Endothelial cell of umbilical vein (primary cell): Measurements from ENCODE around the gene GTF2IRD1. TPM values are rescaled to one million over a fixed set of nuclear protein-coding genes. Genes with fewer than 3 reads are reported as not detected.

ENCODE experiments used
- BruUV-seq: library from RNA; stranded (reverse); fragments of 400-500 nt; replicated peaks from 2 replicates; lab custom pipeline; 2021; lab: Mats Ljungman, UMichigan
- CTCF ChIA-PET: fragments of 300-600, 350-600 bp; sonication (Branson Sonifier 250); formaldehyde crosslinking; loops from one replicate; lab custom pipeline; 2021; ENCODE audit warnings: antibody characterized with exemption, inconsistent platforms; lab: Charles Lee
- POLR2A ChIA-PET: fragments of 300-600, 350-600 bp; sonication (Branson Sonifier 250); formaldehyde crosslinking; loops from one replicate; lab custom pipeline; 2021; ENCODE audit warnings: antibody characterized with exemption, inconsistent platforms; lab: Charles Lee
- DNase-seq: peaks from one replicate; pipeline ENCODE4 v3.0.0-alpha.2; 2011; ENCODE audit warnings: low read depth, low spot score
- FAIRE-seq: peaks from 2 replicates; lab custom pipeline; 2011; peaks lifted over from hg19 to GRCh38; lab: Jason Lieb, UNC
- H2AFZ ChIP-seq: 2 replicates; pipeline ENCODE4 v1.6.0; 2012; ENCODE audit warnings: low read depth, low read length, control low read depth, inconsistent platforms
- H3K27ac ChIP-seq: 2 replicates; pipeline ENCODE4 v1.5.1; 2011; ENCODE audit warnings: low read depth, mild to moderate bottlenecking, control low read depth, low read length, moderate library complexity; ENCODE audit not compliant: insufficient read depth
- H3K27me3 ChIP-seq, 2 experiments: 2 replicates each; pipeline versions ENCODE4 v1.6.0 to v1.6.1; 2011; ENCODE audit warnings: low read length in 2 of 2, mixed read lengths in 1 of 2; ENCODE audit not compliant: control insufficient read depth in 2 of 2, insufficient read depth in 2 of 2
- H3K36me3 ChIP-seq, 2 experiments: 2 replicates in 1 of 2; 3 replicates in 1 of 2; pipeline ENCODE4 v1.5.1; 2011; ENCODE audit warnings: low read length in 2 of 2, mild to moderate bottlenecking in 1 of 2, moderate library complexity in 1 of 2; ENCODE audit not compliant: control insufficient read depth in 2 of 2, insufficient read depth in 2 of 2; ENCODE audit errors: extremely low read depth in 1 of 2
- H3K4me1 ChIP-seq: 3 replicates; pipeline ENCODE4 v1.5.1; 2011; ENCODE audit warnings: mild to moderate bottlenecking, low read length; ENCODE audit not compliant: control insufficient read depth, insufficient read depth; ENCODE audit errors: extremely low read depth
- H3K4me2 ChIP-seq: 2 replicates; pipeline ENCODE4 v1.6.1; 2011; ENCODE audit warnings: low read length, control low read depth, mixed read lengths; ENCODE audit not compliant: insufficient read depth
- H3K4me3 ChIP-seq, 3 experiments: fragments of 200-600 bp in 1 of 3; sonication (generic), shearing (Covaris generic) in 1 of 3; replicated peaks in 1 of 3; 2 replicates each; pipeline ENCODE4 v1.5.1; 2011 to 2016; ENCODE audit warnings: control low read depth in 3 of 3, low read length in 3 of 3, mild to moderate bottlenecking in 2 of 3, inconsistent platforms in 1 of 3, low read depth in 1 of 3, moderate library complexity in 1 of 3; ENCODE audit not compliant: insufficient read depth in 1 of 3
- H3K79me2 ChIP-seq: 2 replicates; pipeline ENCODE4 v1.6.0; 2012; ENCODE audit warnings: low read length, inconsistent platforms; ENCODE audit not compliant: control insufficient read depth, insufficient read depth
- H3K9ac ChIP-seq: replicated peaks from 2 replicates; pipeline ENCODE3; 2011; ENCODE audit warnings: low read length, control low read depth; ENCODE audit not compliant: insufficient read depth; ENCODE audit errors: extremely low read depth
- H3K9me1 ChIP-seq: replicated peaks from 3 replicates; pipeline ENCODE4 v1.6.0; 2011; ENCODE audit warnings: mild to moderate bottlenecking, low read length; ENCODE audit not compliant: control insufficient read depth, insufficient read depth; ENCODE audit errors: extremely low read depth
- H3K9me3 ChIP-seq: replicated peaks from 2 replicates; pipeline ENCODE4 v1.5.1; 2012; ENCODE audit warnings: low read length, inconsistent platforms; ENCODE audit not compliant: control insufficient read depth, insufficient read depth
- H4K20me1 ChIP-seq: replicated peaks from 2 replicates; pipeline ENCODE3; 2011; ENCODE audit warnings: mild to moderate bottlenecking, low read length; ENCODE audit not compliant: control insufficient read depth, insufficient read depth; ENCODE audit errors: extremely low read depth
- CTCF ChIP-seq, 2 donors: IDR thresholded peaks; 1 replicate in 1 of 2; 2 replicates in 1 of 2; pipeline ENCODE4 v1.5.1; 2011; ENCODE audit warnings: low read length in 2 of 2, mild to moderate bottlenecking in 2 of 2, moderate library complexity in 2 of 2, control low read depth in 1 of 2, inconsistent platforms in 1 of 2, low read depth in 1 of 2; ENCODE audit not compliant: insufficient read depth in 1 of 2; ENCODE audit errors: extremely low read depth in 1 of 2
- EZH2 ChIP-seq: IDR thresholded peaks from 2 replicates; pipeline ENCODE4 v1.6.1; 2012; ENCODE audit warnings: borderline replicate concordance, low read depth, mild to moderate bottlenecking, moderate library complexity, low read length, inconsistent platforms; ENCODE audit not compliant: severe bottlenecking
- FOS ChIP-seq: IDR thresholded peaks from 2 replicates; pipeline ENCODE4 v1.6.1; 2011; ENCODE audit warnings: mild to moderate bottlenecking, low read length, moderate library complexity, borderline replicate concordance; ENCODE audit not compliant: insufficient read depth
- GATA2 ChIP-seq: IDR thresholded peaks from 2 replicates; pipeline ENCODE4 v1.7.0; 2011; ENCODE audit warnings: low read depth, mild to moderate bottlenecking, moderate library complexity, mixed read lengths, low read length; ENCODE audit not compliant: insufficient read length, insufficient read depth
- JUN ChIP-seq: IDR thresholded peaks from 2 replicates; pipeline ENCODE4 v1.6.1; 2011; ENCODE audit warnings: borderline replicate concordance, low read depth; ENCODE audit not compliant: insufficient read length, insufficient read depth
- MYC ChIP-seq: IDR thresholded peaks from one replicate; pipeline ENCODE4 v1.6.1; 2011; ENCODE audit warnings: mild to moderate bottlenecking, low read depth, low read length
- POLR2A ChIP-seq: IDR thresholded peaks from 2 replicates; pipeline ENCODE4 v1.6.1; 2012; ENCODE audit warnings: low read depth, mild to moderate bottlenecking, control low read depth, low read length
- POLR2AphosphoS5 ChIP-seq: IDR thresholded peaks from 2 replicates; pipeline ENCODE4 v1.6.1; 2012; ENCODE audit warnings: low read depth, mild to moderate bottlenecking, control low read depth, low read length, moderate library complexity; ENCODE audit not compliant: insufficient read depth
- dilution Hi-C: fragments of 300-500 bp; cut with MboI; formaldehyde crosslinking; loops from one replicate; pipeline ENCODE4 v1.15.0; 2019; ENCODE audit warnings: low sequenced_read_pairs; ENCODE audit not compliant: extremely low pct_ligation_motif_present
- intact Hi-C: fragments of 100-400 bp; cut with micrococcal nuclease; formaldehyde crosslinking; loops from one replicate; pipeline ENCODE4 v1.10.0; 2022
- polyA plus RNA-seq, 4 experiments: library from polyadenylated mRNA; depleted of rRNA in 3 of 4; stranded (reverse) in 3 of 4; unstranded in 1 of 4; fragments of >200 nt; gene quantifications; 2 replicates each; pipeline versions ENCODE4 v1.2.1 to v1.2.3, GENCODE V29; 2011 to 2012; ENCODE audit warnings: missing spikeins in 1 of 4
- total RNA-seq: library from RNA; stranded (reverse); gene quantifications from 2 replicates; pipeline ENCODE4 v1.2.3, GENCODE V29; 2021
- TF ChIP-seq, protein P1 (sequence below): IDR thresholded peaks from 2 replicates; pipeline ENCODE4 v1.6.1; 2011; ENCODE audit not compliant: insufficient read depth, insufficient read length

GTF2IRD1 gene
- total and polyA plus RNA-seq, 2 donors (not counting 3 experiments of a cell fraction or from before 2014, with no cell fraction given), result 14.2 to 24.2 TPM

DNA sequence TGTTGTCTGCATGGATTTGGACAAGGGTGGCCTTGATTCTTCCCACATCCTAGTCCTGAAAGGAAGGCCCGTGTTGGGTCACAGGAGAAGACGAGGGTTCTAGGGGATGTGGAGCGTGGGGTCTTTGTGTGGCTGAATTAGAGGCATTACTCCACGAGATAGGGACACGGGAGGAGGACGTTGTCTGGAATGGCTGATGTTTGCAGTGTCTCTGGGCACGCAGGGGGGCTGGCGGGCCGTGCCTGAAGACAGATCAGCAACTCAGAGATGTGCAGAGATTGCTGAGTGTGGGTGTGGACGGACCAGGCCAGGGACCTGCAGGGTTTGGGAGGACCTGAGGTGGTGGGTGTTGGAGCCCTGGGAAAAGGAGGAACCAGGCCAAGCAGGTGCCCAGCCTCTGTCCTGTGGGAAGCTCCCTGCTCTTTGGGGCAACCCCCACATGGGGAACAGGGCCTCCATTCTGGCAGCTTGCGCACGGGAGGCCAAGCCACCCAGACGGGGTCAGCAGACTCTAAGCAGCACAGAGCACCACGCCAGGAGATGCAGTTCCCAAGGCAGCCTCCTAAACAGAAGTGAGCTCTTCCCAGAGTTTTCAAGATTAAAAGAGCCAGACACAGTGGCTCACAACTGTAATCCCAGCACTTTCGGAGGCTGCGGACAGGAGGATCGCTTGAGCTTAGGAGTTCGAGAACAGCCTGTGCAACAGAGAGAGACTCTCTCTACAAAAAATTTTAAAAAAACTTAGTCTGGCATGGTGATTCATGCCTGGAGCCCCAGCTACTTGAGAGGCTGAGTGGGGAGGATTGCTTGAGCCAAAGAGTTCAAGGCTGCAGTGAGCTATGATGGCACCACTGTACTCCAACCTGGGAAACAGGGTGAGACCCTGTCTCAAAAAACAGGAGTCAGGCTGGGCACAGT is 132.8 kb downstream of the GTF2IRD1 start:
- no peak overlapping the region for H3K27ac ChIP-seq
- H3K27me3 ChIP-seq, result no peaks in the 10 kb centered on the region
- ChIA-PET POLR2A (no interaction called here), CTCF (interaction anchor here (0.8 to 1.4 kb wide), 6 partner anchors 10 to 70 kb away, joined by 3 to 7 read pairs (median 5); no protein-coding TSS in a partner anchor)
- peaks cover 7% of the 10 kb centered on the region for H3K4me1 ChIP-seq
- H3K9me1 ChIP-seq, result no peaks in the 10 kb centered on the region
- TF ChIP-seq, protein P1, sequence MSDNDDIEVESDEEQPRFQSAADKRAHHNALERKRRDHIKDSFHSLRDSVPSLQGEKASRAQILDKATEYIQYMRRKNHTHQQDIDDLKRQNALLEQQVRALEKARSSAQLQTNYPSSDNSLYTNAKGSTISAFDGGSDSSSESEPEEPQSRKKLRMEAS, result no peak
- TF ChIP-seq POLR2AphosphoS5, result no peak
- TF ChIP-seq CTCF (IDR thresholded peaks at IDR 0.05; ENCODE audit: extremely low read depth in 1 of 2, insufficient read depth in 1 of 2, low read depth in 1 of 2, low read length in 2 of 2), result no peak
- TF ChIP-seq EZH2, result no peak
- TF ChIP-seq POLR2A, result no peak
- TF ChIP-seq FOS, result no peak
- no peak for TF ChIP-seq MYC
- TF ChIP-seq JUN, result no peak
- no peak for TF ChIP-seq GATA2
- DNase-seq (no peak), FAIRE-seq (no peak)
- dilution Hi-C loops (no loop called here), intact Hi-C loops (loop anchor here (2.0 kb wide), 1 partner anchor 20 kb away; no protein-coding TSS in a partner anchor)
- peaks cover 0 to 4% of the 10 kb centered on the region in 2 experiments for H3K36me3 ChIP-seq
- no peak overlapping the region for H3K9ac ChIP-seq
- no peaks in the 10 kb centered on the region for H3K79me2 ChIP-seq
- BruUV-seq, result no TSS peak
- H3K9me3 ChIP-seq, result no peaks in the 10 kb centered on the region
- H2AFZ ChIP-seq, result no peak overlapping the region
- H3K4me2 ChIP-seq, result no peak overlapping the region
- H3K4me3 ChIP-seq, result no peak overlapping the region
- no peaks in the 10 kb centered on the region for H4K20me1 ChIP-seq
